ENCODE measurements around the gene TBL1X.
"Not testable (repeated sequence)": the region's sequence is repeated elsewhere in the genome, so short reads cannot be mapped to it uniquely, and the experiment has no call there.

TBL1X gene

DNA sequence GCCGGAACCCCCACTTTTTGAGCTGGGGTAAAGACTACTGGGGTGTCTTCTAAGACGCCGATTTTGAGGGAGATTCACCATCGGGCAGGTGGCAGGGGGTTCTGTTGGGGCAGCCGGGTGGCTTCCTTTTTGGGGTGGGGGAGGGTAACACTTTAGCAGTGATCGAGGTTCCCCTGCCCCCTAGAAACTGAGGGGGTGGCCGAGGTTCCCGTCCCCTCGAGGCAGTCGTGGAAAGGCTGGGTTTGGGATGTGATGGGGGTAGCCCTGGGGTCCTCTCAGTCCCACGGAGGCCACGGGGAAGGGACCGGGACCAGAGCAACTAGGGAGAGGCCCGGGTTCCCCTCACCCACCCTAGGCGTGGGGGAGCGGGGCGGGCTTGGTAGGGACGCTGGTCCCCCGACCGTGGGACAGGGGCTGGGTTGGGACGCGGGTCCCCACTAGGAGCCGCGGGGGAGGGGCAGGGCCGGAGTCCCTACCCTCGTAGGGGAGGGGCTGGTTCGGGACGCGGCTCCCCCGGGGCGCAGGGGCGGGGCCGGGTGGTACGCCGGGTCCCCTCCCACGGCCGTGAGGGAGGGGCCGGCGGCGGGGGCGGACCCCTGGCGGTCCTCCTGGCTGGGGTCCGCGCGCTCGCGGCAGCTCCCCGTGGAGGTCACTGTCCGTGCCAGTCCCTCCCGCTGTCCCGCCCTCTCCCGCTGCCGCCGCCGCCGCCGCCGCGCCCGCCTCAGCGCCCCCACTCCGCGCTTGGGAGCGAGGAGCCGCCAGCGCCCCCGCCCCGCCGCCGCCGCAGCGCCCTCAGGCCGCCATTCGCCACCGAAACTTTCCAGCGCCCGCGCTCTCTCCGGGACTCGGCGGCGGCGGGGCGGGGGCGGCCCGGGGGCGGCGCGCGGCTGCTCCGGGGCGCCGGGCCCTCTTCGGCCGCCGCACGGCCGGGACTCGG is at the start of gene TBL1X:
TBL1X (plus strand) TSS at position 624 of the 937 bp plus-strand sequence. CDS start 188,529 bp downstream, outside the sequence.
- H3K27me3 ChIP-seq (ENCODE audit: control insufficient read depth, insufficient read depth, low read length): peaks cover 12% of the 10 kb centered on the region
- no peak within 1 kb of the TSS for H3K9ac ChIP-seq (ENCODE audit: low read depth, low read length)
- peak within 1 kb of the TSS; percentile 40 for H3K4me3 ChIP-seq (ENCODE audit: low read depth, low read length)
- no peaks in the 10 kb centered on the region for H3K9me3 ChIP-seq (ENCODE audit: control insufficient read depth, insufficient read depth, low read length)
- H3K36me3 ChIP-seq (ENCODE audit: control insufficient read depth, insufficient read depth, low read length): no peaks in the 10 kb centered on the region
- peaks cover 11% of the 10 kb centered on the region for H3K4me1 ChIP-seq (ENCODE audit: control insufficient read depth, insufficient read depth, low read length)

DNA sequence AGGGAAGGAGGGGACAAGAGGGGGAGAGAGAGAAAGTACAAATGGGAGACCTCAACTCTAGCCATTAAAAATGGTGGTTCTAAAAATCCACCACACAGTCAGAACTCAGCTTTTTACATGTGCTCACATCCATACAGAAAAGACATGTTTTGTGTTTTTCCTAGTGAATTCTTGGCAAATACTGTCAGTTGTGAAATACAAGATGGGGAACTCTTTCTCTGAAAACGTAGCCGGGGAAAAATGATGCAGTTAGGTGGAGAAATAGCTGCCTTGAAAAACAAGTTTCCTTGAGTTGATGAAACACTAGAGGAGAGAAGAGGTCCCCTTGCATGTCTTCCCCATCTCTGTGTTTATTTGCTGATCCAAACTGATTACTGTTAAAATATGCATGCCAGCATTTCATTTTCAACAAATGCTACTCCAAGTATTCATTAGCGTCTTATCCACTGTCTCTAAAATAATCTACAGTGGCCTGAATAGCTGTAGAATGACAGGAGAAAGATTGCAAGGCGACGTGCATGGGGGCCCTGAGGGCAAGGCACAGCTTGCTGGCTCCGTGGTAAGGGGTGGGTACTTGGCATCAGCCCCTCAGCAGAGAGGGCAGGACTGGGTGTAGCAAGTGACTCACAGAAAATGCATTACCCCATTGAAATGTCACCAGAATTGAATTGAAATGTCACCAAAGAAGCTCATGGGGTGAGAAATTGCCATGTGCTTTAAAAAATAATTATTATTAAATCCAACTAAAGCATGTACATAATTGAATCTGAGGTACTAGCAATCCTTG is 48.1 kb upstream of the TBL1X start:
- Histone ChIP-seq H3K4me3 (ENCODE audit: low read depth, low read length) (no peak overlapping the region), H3K27me3 (ENCODE audit: control insufficient read depth, insufficient read depth, low read length) (no peaks in the 10 kb centered on the region), H3K9me3 (ENCODE audit: control insufficient read depth, insufficient read depth, low read length) (no peaks in the 10 kb centered on the region), H3K36me3 (ENCODE audit: control insufficient read depth, insufficient read depth, low read length) (no peaks in the 10 kb centered on the region), H3K4me1 (ENCODE audit: control insufficient read depth, insufficient read depth, low read length) (no peaks in the 10 kb centered on the region), H3K9ac (ENCODE audit: low read depth, low read length) (no peak overlapping the region)

DNA sequence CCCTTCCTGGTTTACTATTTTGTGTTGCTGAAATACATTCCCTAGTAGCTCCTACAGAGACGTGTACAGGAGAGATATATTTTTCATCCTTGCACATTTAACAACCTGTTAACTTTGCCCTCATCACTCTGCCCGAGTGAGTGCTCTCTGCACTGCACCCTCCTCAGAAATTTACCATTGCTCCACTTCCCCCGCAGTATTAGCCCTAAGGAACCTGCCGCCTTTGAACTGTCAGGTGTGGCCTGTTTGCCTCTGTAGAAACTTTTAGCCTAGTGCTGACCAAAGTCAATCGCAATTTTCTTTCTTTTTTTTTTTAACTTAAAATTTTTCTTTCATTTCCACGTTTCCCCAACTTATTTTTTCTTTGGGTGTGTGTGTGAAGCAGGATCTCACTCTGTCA is 46.6 kb upstream of the TBL1X start:
- Histone ChIP-seq H3K27me3 (ENCODE audit: control insufficient read depth, insufficient read depth, low read length) (no peaks in the 10 kb centered on the region), H3K36me3 (ENCODE audit: control insufficient read depth, insufficient read depth, low read length) (no peaks in the 10 kb centered on the region), H3K9ac (ENCODE audit: low read depth, low read length) (no peak overlapping the region), H3K4me1 (ENCODE audit: control insufficient read depth, insufficient read depth, low read length) (no peaks in the 10 kb centered on the region), H3K9me3 (ENCODE audit: control insufficient read depth, insufficient read depth, low read length) (no peaks in the 10 kb centered on the region), H3K4me3 (ENCODE audit: low read depth, low read length) (no peak overlapping the region)

DNA sequence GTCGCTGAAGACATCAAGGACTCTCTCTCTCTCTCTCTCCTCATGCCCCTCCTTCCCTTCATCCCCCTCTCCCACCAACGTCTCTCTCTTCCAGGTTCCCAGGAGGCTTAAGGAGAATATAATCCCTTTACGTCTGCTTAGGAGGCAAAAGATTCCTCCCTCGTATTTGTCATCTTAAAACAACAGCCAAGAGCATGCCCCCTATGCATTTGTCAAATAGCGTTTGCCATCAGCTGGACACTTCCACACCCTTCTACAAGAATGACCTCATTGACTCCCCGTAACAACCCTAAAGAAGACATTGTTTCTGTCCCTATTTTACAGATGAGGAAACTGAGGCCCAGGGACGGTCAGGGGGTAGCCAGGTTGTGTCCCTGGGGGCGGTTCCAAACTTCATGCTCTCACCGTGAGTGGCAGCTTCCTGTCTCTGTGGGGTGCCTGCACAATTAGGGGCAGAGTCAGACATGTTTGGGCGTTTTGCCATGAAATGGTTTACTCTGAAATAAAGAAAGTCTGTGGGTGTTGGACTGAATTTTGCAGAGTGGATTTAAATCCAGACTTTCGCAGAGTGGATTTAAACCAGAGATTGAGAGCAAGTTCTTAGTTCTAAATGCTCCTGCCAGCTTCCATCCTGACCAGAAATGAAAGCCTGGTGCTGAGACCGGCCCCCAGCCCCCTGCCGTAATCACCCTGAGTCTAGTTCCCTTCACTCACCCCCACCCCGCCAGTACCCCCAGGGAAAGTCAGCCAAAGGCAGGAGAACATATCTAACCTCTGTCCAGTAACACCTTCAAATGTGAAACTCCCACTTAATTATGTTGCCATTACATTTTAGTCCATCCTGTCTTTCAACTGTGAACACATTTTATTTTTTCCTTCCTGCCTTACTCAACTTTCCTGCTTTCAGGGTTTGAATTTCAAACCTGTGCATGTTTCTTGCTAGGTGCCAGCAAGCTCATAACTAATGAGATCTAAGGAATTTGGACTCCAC is 44.3 kb upstream of the TBL1X start:
- H3K36me3 ChIP-seq (ENCODE audit: control insufficient read depth, insufficient read depth, low read length): no peaks in the 10 kb centered on the region
- H3K27me3 ChIP-seq (ENCODE audit: control insufficient read depth, insufficient read depth, low read length): no peaks in the 10 kb centered on the region
- no peak overlapping the region for H3K9ac ChIP-seq (ENCODE audit: low read depth, low read length)
- no peak overlapping the region for H3K4me3 ChIP-seq (ENCODE audit: low read depth, low read length)
- H3K4me1 ChIP-seq (ENCODE audit: control insufficient read depth, insufficient read depth, low read length): no peaks in the 10 kb centered on the region
- H3K9me3 ChIP-seq (ENCODE audit: control insufficient read depth, insufficient read depth, low read length): no peaks in the 10 kb centered on the region

DNA sequence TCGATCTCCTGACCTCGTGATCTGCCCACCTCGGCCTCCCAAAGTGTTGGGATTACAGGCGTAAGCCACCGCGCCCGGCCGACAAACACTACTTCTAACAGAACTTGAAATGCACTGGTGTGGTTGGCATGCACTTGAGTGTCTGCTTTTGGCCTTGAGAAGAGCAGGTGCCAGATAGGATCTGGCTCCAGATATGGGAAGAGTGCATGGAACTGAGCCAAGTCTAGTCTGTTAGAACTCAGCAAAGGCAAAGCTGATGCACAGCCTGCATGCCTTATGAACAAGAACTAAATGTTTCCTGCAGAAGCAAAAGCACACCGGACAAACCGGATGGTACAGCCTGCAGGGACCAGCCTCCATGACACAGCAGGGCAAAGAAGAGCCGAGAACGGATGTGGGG is 35.1 kb upstream of the TBL1X start:
- no peak overlapping the region for H3K4me3 ChIP-seq (ENCODE audit: low read depth, low read length)
- peaks cover 4% of the 10 kb centered on the region for H3K9me3 ChIP-seq (ENCODE audit: control insufficient read depth, insufficient read depth, low read length)
- H3K27me3 ChIP-seq (ENCODE audit: control insufficient read depth, insufficient read depth, low read length): no peaks in the 10 kb centered on the region
- no peak overlapping the region for H3K9ac ChIP-seq (ENCODE audit: low read depth, low read length)
- H3K36me3 ChIP-seq (ENCODE audit: control insufficient read depth, insufficient read depth, low read length): no peaks in the 10 kb centered on the region
- no peaks in the 10 kb centered on the region for H3K4me1 ChIP-seq (ENCODE audit: control insufficient read depth, insufficient read depth, low read length)

DNA sequence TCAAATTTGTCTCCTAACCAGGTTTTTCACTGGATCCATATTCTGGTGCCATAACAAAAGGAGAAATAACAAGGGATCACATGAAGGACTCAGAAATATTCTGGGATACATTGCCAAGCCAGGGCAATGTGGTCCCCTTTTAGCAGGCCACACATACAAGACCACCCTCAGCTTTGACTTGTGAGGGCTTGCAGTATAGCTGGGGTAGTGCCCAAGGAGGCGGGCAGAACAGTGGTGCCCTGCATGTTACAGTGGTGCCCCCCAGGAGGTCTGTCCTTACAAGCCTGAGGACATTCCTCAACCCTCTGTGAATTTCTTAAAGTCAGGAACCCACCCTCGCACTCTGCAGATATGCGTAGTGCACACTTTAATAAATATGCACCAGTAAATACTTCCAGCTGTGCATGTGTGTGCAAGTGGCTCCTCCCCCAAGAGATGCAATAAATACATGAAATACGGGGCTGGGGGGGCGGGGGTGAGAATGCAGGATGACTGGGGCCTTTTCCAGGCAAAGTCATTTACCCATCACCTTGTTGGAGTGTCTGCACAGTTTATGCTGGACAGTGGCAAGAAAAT is 34.4 kb upstream of the TBL1X start:
- Histone ChIP-seq H3K4me3 (ENCODE audit: low read depth, low read length) (no peak overlapping the region), H3K27me3 (ENCODE audit: control insufficient read depth, insufficient read depth, low read length) (no peaks in the 10 kb centered on the region), H3K36me3 (ENCODE audit: control insufficient read depth, insufficient read depth, low read length) (no peaks in the 10 kb centered on the region), H3K9ac (ENCODE audit: low read depth, low read length) (no peak overlapping the region), H3K9me3 (ENCODE audit: control insufficient read depth, insufficient read depth, low read length) (peaks cover 4% of the 10 kb centered on the region), H3K4me1 (ENCODE audit: control insufficient read depth, insufficient read depth, low read length) (no peaks in the 10 kb centered on the region)

DNA sequence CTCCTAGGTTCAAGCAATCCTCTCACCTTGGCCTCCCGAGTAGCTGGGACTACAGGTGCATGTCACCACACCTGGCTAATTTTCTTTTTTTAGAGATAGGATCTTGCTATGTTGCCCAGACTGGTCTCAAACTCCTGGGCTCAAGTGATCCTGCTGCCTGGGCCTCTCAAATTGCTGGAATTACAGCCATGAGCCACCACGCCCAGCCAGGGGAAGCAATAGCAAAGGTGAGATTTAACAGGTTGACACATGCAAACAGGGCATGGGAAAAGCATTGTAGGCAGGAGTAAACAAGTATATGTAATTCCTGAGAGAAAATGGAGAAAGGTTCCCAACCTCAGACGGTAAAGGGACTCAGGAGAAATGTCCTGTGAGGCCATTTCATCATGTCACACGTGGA is 33.6 kb upstream of the TBL1X start:
- no peak overlapping the region for H3K4me3 ChIP-seq (ENCODE audit: low read depth, low read length)
- H3K27me3 ChIP-seq (ENCODE audit: control insufficient read depth, insufficient read depth, low read length): no peaks in the 10 kb centered on the region
- no peak overlapping the region for H3K9ac ChIP-seq (ENCODE audit: low read depth, low read length)
- H3K9me3 ChIP-seq (ENCODE audit: control insufficient read depth, insufficient read depth, low read length): peaks cover 4% of the 10 kb centered on the region
- no peaks in the 10 kb centered on the region for H3K36me3 ChIP-seq (ENCODE audit: control insufficient read depth, insufficient read depth, low read length)
- H3K4me1 ChIP-seq (ENCODE audit: control insufficient read depth, insufficient read depth, low read length): no peaks in the 10 kb centered on the region

DNA sequence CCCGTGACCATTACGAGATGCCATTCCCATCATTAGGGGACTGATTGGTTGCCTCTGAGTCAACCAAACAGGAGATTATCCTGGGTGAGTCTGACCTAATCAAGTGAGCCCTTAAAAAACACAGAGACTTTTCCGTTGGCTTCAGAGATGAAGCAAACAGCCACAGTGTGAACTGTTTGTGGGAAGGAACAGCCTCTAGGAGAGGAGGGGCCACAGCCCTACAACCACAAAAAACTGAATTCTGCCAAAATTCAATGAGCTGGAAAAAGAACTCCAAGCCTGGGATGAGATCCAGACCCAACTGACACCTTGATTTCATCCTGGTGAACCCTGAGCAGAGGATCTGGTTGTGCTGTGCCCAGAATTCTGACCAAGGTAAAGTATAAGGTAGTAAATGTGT is 31.3 kb upstream of the TBL1X start:
- H3K4me1 ChIP-seq (ENCODE audit: control insufficient read depth, insufficient read depth, low read length): no peaks in the 10 kb centered on the region
- H3K9me3 ChIP-seq (ENCODE audit: control insufficient read depth, insufficient read depth, low read length): no peaks in the 10 kb centered on the region
- H3K4me3 ChIP-seq (ENCODE audit: low read depth, low read length): no peak overlapping the region
- H3K27me3 ChIP-seq (ENCODE audit: control insufficient read depth, insufficient read depth, low read length): no peaks in the 10 kb centered on the region
- no peak overlapping the region for H3K9ac ChIP-seq (ENCODE audit: low read depth, low read length)
- H3K36me3 ChIP-seq (ENCODE audit: control insufficient read depth, insufficient read depth, low read length): no peaks in the 10 kb centered on the region

DNA sequence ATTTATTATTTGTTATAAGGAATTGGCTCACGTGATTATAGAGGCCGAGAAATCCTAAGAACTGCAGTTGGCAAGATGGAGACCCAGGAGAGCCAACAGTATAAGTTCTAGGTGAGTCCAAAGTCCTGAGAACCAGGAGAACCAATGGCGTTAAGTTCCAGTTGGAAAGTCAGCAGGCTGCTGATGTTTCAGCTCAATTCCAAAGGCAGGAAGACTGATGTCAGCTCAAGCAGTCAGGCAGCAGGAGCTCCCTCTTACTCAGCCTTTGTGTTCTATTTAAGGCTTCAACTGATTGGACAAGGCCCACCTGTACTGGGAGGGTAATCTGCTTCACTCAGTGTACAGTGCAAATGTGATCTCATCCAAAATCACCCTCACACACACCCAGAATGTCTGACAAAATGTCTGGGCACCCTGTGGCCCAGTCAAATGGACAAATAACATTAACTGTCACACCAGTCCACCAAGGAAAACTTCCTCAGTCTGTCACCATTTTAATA is 30.8 kb upstream of the TBL1X start:
- H3K4me3 ChIP-seq (ENCODE audit: low read depth, low read length): no peak overlapping the region
- H3K27me3 ChIP-seq (ENCODE audit: control insufficient read depth, insufficient read depth, low read length): no peaks in the 10 kb centered on the region
- no peaks in the 10 kb centered on the region for H3K9me3 ChIP-seq (ENCODE audit: control insufficient read depth, insufficient read depth, low read length)
- H3K4me1 ChIP-seq (ENCODE audit: control insufficient read depth, insufficient read depth, low read length): no peaks in the 10 kb centered on the region
- no peaks in the 10 kb centered on the region for H3K36me3 ChIP-seq (ENCODE audit: control insufficient read depth, insufficient read depth, low read length)
- no peak overlapping the region for H3K9ac ChIP-seq (ENCODE audit: low read depth, low read length)

DNA sequence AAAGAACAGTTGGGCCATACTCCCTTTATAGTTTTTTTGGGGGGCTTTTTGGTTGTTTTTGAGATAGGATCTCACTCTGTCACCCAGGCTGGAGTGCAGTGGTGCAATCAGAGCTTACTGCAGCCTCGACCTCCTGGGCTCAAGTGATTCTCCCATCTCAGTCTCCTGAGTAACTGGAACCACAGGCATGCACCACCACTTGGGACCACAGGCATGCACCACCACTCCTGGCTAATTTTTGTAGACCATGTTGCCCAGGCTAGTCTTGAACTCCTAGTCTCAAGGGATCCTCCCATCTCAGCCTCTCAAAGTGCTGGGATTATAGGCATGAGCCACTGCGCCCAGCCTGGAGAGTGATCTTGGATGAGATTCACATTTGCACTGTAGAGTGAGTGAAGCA is 29.8 kb upstream of the TBL1X start:
- H3K4me3 ChIP-seq (ENCODE audit: low read depth, low read length); H3K36me3 ChIP-seq (ENCODE audit: control insufficient read depth, insufficient read depth, low read length); H3K4me1 ChIP-seq (ENCODE audit: control insufficient read depth, insufficient read depth, low read length); H3K9ac ChIP-seq (ENCODE audit: low read depth, low read length); H3K9me3 ChIP-seq (ENCODE audit: control insufficient read depth, insufficient read depth, low read length); H3K27me3 ChIP-seq (ENCODE audit: control insufficient read depth, insufficient read depth, low read length): not testable (repeated sequence)

DNA sequence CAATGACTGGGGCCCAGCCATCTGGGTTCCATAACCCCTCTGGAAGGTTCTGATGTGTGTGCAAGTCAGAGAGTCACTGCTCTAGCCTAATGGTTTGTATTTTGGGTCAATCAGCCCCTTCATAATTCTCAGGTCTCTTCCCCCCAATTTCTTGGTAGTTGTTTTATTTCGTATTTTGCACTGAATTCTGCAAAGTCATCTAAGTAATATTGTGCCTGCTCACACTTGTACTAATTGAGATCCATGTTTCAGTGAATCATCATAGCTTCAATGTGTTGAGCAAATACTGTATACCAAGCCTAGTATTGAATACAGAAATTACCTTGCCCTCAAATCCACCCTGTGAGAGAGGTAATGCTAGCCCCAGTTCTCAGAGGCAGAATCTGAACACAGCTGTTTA is 28.0 kb upstream of the TBL1X start:
- H3K9ac ChIP-seq (ENCODE audit: low read depth, low read length): no peak overlapping the region
- no peak overlapping the region for H3K4me3 ChIP-seq (ENCODE audit: low read depth, low read length)
- no peaks in the 10 kb centered on the region for H3K9me3 ChIP-seq (ENCODE audit: control insufficient read depth, insufficient read depth, low read length)
- H3K36me3 ChIP-seq (ENCODE audit: control insufficient read depth, insufficient read depth, low read length): no peaks in the 10 kb centered on the region
- H3K4me1 ChIP-seq (ENCODE audit: control insufficient read depth, insufficient read depth, low read length): no peaks in the 10 kb centered on the region
- H3K27me3 ChIP-seq (ENCODE audit: control insufficient read depth, insufficient read depth, low read length): no peaks in the 10 kb centered on the region
